Liver (tissue), 9 donors: ENCODE data around the gene WDR49. TPM values are rescaled to one million over a fixed set of nuclear protein-coding genes. Genes with fewer than 3 reads are reported as not detected.

Source experiments
- DNase-seq: peaks from one replicate; pipeline ENCODE4 v3.0.0-alpha.2; 2017; ENCODE audit warnings: low spot score
- H3K27ac ChIP-seq, 2 donors: one replicate each; pipeline ENCODE4 v1.7.0; 2013; ENCODE audit warnings: inconsistent platforms in 2 of 2, low read length in 2 of 2, control low read depth in 1 of 2, low read depth in 1 of 2, mild to moderate bottlenecking in 1 of 2
- H3K27me3 ChIP-seq, 4 donors: one replicate each; pipeline versions ENCODE4 v1.6.1 to v1.7.0; 2013; ENCODE audit warnings: low read length in 3 of 4, inconsistent platforms in 1 of 4, mild to moderate bottlenecking in 1 of 4, moderate library complexity in 1 of 4; ENCODE audit not compliant: control insufficient read depth in 4 of 4, insufficient read depth in 4 of 4
- H3K36me3 ChIP-seq, 4 donors: one replicate each; pipeline versions ENCODE4 v1.6.1 to v1.7.0; 2013; ENCODE audit warnings: low read length in 3 of 4, mild to moderate bottlenecking in 3 of 4, low read depth in 1 of 4, moderate library complexity in 1 of 4; ENCODE audit not compliant: control insufficient read depth in 4 of 4, insufficient read depth in 3 of 4
- H3K4me1 ChIP-seq, 4 donors: one replicate each; pipeline versions ENCODE4 v1.6.1 to v1.7.0; 2013; ENCODE audit warnings: low read length in 3 of 4, mild to moderate bottlenecking in 3 of 4, moderate library complexity in 1 of 4; ENCODE audit not compliant: control insufficient read depth in 4 of 4, insufficient read depth in 4 of 4
- H3K4me3 ChIP-seq, 3 donors: one replicate each; pipeline versions ENCODE4 v1.6.1 to v1.7.0; 2013; ENCODE audit warnings: low read length in 3 of 3, control low read depth in 1 of 3, low read depth in 1 of 3, mild to moderate bottlenecking in 1 of 3
- H3K9ac ChIP-seq, 2 donors: one replicate each; pipeline ENCODE4 v1.7.0; 2013; ENCODE audit warnings: low read length in 2 of 2, mild to moderate bottlenecking in 2 of 2, moderate library complexity in 2 of 2, control low read depth in 1 of 2, low read depth in 1 of 2
- H3K9me3 ChIP-seq, 4 donors: one replicate each; pipeline versions ENCODE4 v1.6.1 to v1.7.0; 2013; ENCODE audit warnings: low read length in 3 of 4; ENCODE audit not compliant: control insufficient read depth in 4 of 4
- ATF3 ChIP-seq: IDR thresholded peaks from 2 replicates; pipeline ENCODE4 v1.6.1; 2016; ENCODE audit warnings: antibody characterized with exemption
- CTCF ChIP-seq: fragments of 150-350 bp; IDR thresholded peaks from 2 replicates; pipeline ENCODE4 v1.5.1; 2017; ENCODE audit warnings: improper control_type of control experiment, low read depth, low read length; ENCODE audit not compliant: missing input control
- EGR1 ChIP-seq, 2 donors: IDR thresholded peaks; 2 replicates each; pipeline ENCODE4 v1.6.1; 2016 to 2018; ENCODE audit warnings: antibody characterized with exemption in 2 of 2, low read depth in 2 of 2
- FOXA1 ChIP-seq: IDR thresholded peaks from 2 replicates; pipeline ENCODE4 v1.6.1; 2016; ENCODE audit warnings: antibody characterized with exemption
- FOXA2 ChIP-seq: IDR thresholded peaks from 2 replicates; pipeline ENCODE4 v1.6.1; 2016; ENCODE audit warnings: antibody characterized with exemption
- GABPA ChIP-seq, 2 donors: IDR thresholded peaks in 1 of 2; conservative IDR thresholded peaks in 1 of 2; 2 replicates each; pipeline ENCODE4 v1.6.1; 2016; ENCODE audit warnings: antibody characterized with exemption in 2 of 2, mild to moderate bottlenecking in 1 of 2, moderate library complexity in 1 of 2
- HNF4A ChIP-seq, 2 donors: conservative IDR thresholded peaks; 2 replicates each; pipeline ENCODE4 v1.6.1; 2016; ENCODE audit warnings: antibody characterized with exemption in 2 of 2, mild to moderate bottlenecking in 2 of 2
- HNF4G ChIP-seq: IDR thresholded peaks from 2 replicates; pipeline ENCODE4 v1.6.1; 2016; ENCODE audit warnings: antibody characterized with exemption
- JUND ChIP-seq, 2 donors: IDR thresholded peaks; 2 replicates each; pipeline ENCODE4 v1.6.1; 2016; ENCODE audit warnings: antibody characterized with exemption in 2 of 2
- MAX ChIP-seq: IDR thresholded peaks from 2 replicates; pipeline ENCODE4 v1.6.1; 2016; ENCODE audit warnings: antibody characterized with exemption
- NR2F2 ChIP-seq: IDR thresholded peaks from 2 replicates; pipeline ENCODE4 v1.6.1; 2016; ENCODE audit warnings: antibody characterized with exemption
- RAD21 ChIP-seq, 2 donors: IDR thresholded peaks; 2 replicates each; pipeline ENCODE4 v1.6.1; 2016; ENCODE audit warnings: antibody characterized with exemption in 2 of 2, mild to moderate bottlenecking in 2 of 2
- REST ChIP-seq: IDR thresholded peaks from 2 replicates; pipeline ENCODE4 v1.6.1; 2016; ENCODE audit warnings: antibody characterized with exemption, mild to moderate bottlenecking
- RXRA ChIP-seq, 2 donors: IDR thresholded peaks; 2 replicates each; pipeline ENCODE4 v1.6.1; 2017 to 2018; ENCODE audit warnings: antibody characterized with exemption in 2 of 2, mild to moderate bottlenecking in 1 of 2
- SP1 ChIP-seq: IDR thresholded peaks from 2 replicates; pipeline ENCODE4 v1.6.1; 2018; ENCODE audit warnings: antibody characterized with exemption, mild to moderate bottlenecking
- TAF1 ChIP-seq: conservative IDR thresholded peaks from 2 replicates; pipeline ENCODE4 v1.6.1; 2016; ENCODE audit warnings: antibody characterized with exemption, mild to moderate bottlenecking
- YY1 ChIP-seq: IDR thresholded peaks from 2 replicates; pipeline ENCODE4 v1.6.1; 2016; ENCODE audit warnings: antibody characterized with exemption, mild to moderate bottlenecking
- ZBTB33 ChIP-seq: IDR thresholded peaks from 2 replicates; pipeline ENCODE4 v1.6.1; 2016; ENCODE audit warnings: antibody characterized with exemption
- WGBS: extraction: QIAGEN DNeasy Blood & Tissue Kit; methylation state at CpG from one replicate; pipeline ENCODE4 v1.1.7; 2013; 5-methylcytosine and 5-hydroxymethylcytosine counted together
- polyA plus RNA-seq, 2 donors: library from polyadenylated mRNA; stranded (reverse) in 1 of 2; unstranded in 1 of 2; fragments of 200-250 nt in 1 of 2; fragments of >200 nt in 1 of 2; fragmentation: Nextera tagmentation in 1 of 2; extraction: Ambion mirVana in 1 of 2; gene quantifications; one replicate each; pipeline versions ENCODE4 v1.2.1 to v1.2.3, GENCODE V29; 2013 to 2015
- total RNA-seq, 2 donors: library from RNA; depleted of rRNA; stranded (reverse); fragments of >200 nt; gene quantifications; one replicate each; pipeline ENCODE4 v1.2.3, GENCODE V29; 2014
- donor health status: healthy.
- donor health status: healthy.
- donor health status: healthy.
- donor health status: healthy.
- donor health status: healthy.

WDR49 gene
- total and polyA plus RNA-seq, 4 donors = 0.23 to 0.42 TPM; not detected in 2

- TF ChIP-seq RXRA (IDR thresholded peaks at IDR 0.05) = no peak
- no peak for TF ChIP-seq ATF3
- TF ChIP-seq RAD21 (IDR thresholded peaks at IDR 0.05) = no peak
- no peak for TF ChIP-seq MAX
- TF ChIP-seq ZBTB33 = no peak
- no peak for TF ChIP-seq FOXA2
- TF ChIP-seq TAF1 = no peak
- TF ChIP-seq CTCF = no peak
- no peak for TF ChIP-seq EGR1 (IDR thresholded peaks at IDR 0.05; ENCODE audit: low read depth in 2 of 2)
- TF ChIP-seq NR2F2 = no peak
- no peak for TF ChIP-seq REST
- TF ChIP-seq YY1 = no peak
- no peak for TF ChIP-seq HNF4A (conservative IDR thresholded peaks at IDR 0.05)
- no peak for TF ChIP-seq FOXA1
- no peak for TF ChIP-seq SP1
- no peak for TF ChIP-seq GABPA (IDR thresholded peaks at IDR 0.05 in 1 of 2, conservative IDR thresholded peaks at IDR 0.05 in 1 of 2)
- TF ChIP-seq HNF4G = no peak
- TF ChIP-seq JUND (IDR thresholded peaks at IDR 0.05) = no peak
- Histone ChIP-seq H3K9ac (no peak overlapping the region), H3K4me3 (no peak overlapping the region), H3K27ac (no peak overlapping the region), H3K36me3 (no peaks in the 10 kb centered on the region), H3K27me3 (no peaks in the 10 kb centered on the region), H3K4me1 (no peaks in the 10 kb centered on the region), H3K9me3 (peaks cover 0 to 2% (median 0%) of the 10 kb centered on the region in 4 donors)
- 72% methylated on average over 1 of the region's 1 CpG for WGBS
- DNase-seq = no peak
These were observed 9.1 kb downstream of the WDR49 start for GRCh38 chr3:167644611-167645010.

- Histone ChIP-seq H3K9ac (no peak overlapping the region), H3K27me3 (no peaks in the 10 kb centered on the region), H3K4me3 (no peak overlapping the region), H3K36me3 (no peaks in the 10 kb centered on the region), H3K9me3 (no peaks in the 10 kb centered on the region), H3K27ac (no peak overlapping the region), H3K4me1 (no peaks in the 10 kb centered on the region)
- DNase-seq = no peak
- WGBS = 82% methylated on average over 5 of the region's 5 CpGs
- TF ChIP-seq NR2F2 (no peak), FOXA2 (no peak), RXRA (IDR thresholded peaks at IDR 0.05) (no peak), ZBTB33 (no peak), TAF1 (no peak)
These were observed 22.3 kb downstream of the WDR49 start for GRCh38 chr3:167631471-167631870.
